ENCODE measurements around the gene KCNH4. TPM values are rescaled to one million over a fixed set of nuclear protein-coding genes. Genes with fewer than 3 reads are reported as not detected.

KCNH4 gene
- total RNA-seq, 1 donor from 2014 or later, result under 0.01 TPM

DNA sequence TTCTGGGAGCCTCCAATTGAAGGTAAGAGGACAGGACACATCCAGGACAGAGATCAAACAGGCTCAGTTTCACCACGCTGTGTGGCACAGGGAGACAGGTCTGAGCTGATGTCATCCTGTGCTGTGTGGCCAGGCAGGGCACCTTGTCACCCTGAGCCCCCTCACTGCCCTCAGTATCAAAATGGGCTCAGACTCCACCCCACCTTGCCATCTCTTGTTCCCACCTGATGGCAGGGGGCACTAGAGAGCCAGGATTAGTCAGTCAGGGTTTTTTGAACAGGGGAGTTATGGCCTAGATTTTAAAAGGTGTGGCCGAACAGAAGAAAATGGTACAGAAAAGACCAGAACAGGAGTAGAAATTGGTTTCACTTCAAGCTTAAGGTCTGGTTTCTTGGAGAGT, 62.4 kb downstream of the KCNH4 start:
- peak; percentile 36 to 56 for DNase-seq (ENCODE audit: low read depth in 2 of 2)

DNA sequence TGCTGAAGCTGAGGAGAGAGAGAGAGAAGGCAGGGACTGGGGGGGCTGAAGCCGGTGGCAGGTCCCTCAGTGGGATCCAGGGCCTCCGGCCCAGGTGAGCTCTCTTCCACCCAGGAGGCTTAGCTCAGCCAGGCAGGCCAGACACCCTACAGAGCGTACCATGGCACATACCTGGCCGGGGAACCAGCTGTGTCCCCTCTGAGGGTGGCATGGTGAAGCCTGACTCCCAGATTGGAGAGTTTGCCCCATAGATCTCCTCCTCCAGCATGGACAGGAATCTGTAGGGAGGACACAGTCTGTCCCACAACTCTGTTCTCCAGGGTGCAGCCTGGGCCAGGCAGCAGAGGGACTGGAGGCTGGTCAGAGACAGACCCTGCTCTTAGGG, 62.8 kb downstream of the KCNH4 start:
- no peak for DNase-seq (ENCODE audit: low read depth in 2 of 2)

DNA sequence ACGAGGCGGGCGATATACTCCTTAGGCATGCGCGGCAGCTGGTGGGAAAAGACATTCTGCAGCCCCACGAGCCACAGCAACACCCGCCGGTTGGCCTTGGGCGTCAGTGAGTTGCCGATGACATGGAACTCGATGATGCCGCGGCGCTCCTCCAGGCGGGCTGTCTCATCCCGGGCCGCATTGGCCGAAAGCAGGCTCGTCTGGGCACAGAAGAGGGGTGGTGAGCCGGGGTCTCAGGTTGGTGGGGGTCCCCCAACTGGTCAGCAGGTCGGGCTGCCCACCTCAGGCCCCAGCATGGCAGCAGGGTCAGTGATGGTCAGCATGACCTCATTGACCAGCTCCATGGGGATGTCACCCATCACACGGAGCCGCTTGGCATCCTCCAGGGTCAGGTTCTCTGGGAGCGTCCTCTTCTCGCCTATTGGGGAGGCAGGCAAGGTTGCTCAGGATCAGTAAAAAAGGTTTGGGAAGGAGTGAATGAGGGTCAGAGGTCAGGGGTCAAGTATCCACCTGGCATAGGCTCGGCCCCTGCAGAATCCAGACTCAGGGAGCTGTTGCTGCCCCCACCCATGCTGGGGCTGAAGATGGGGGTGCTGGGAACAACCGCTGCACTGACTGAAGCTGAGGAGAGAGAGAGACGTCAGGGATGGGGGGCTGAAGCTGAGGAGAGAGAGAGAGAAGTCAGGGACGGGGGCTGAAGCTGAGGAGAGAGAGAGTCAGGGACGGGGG, 63.4 kb downstream of the KCNH4 start:
- no peak for DNase-seq (ENCODE audit: low read depth in 2 of 2)

DNA sequence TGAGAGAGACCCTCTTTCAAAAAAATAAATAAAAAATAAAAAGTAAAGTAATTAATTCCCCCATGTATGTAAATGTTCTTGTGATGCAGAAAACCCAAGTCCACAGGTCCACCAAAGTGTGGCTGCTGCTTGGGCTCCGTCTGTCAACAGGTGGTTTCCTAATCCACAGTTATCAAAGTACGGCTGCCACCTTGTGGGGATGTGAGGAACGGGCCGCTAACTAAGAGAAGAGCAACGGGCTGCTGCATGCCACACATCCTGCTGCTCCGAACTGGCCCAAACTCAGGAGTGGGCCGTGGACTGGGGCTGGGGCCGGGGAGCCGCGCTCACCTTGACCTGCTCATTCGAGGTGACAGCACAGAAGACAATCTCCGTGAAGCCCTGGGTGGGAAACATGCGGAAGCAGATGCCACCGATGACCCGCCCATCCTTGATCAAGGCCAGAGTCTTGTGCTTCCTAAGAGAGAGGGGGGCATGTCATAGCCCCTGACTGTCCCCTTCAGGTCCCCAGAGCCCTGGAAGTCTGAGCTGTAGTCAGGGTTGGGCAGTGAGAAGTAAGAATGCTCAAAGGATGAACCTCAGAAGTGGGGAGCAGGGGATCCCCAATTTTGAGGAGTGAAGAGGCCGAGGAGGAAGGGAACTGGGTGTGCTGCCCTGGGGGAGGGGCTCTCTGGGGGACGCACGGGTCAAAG, 64.1 kb downstream of the KCNH4 start:
- peak; percentile 67 to 78 for DNase-seq (ENCODE audit: low read depth in 2 of 2)

DNA sequence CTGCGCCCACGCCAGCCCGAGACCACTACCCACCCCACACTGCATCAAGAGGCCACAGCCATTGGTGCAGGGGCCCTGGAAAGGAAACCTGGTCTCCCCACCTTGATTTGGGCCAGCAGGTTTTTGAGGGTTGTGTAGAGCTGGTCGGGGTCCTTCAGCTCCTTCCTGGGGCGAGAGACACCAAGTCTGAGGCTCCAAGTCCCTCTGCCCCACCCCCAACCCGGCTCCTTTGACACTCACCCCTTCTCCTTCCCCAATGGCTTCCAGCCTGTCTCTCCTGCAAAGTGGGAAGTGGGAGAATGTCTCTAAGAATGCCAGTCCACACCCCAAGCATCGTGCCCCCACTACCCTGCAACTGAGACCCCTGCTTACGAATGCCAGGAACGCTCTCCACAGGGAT, 66.8 kb downstream of the KCNH4 start:
- no peak for DNase-seq (ENCODE audit: low read depth in 2 of 2)

DNA sequence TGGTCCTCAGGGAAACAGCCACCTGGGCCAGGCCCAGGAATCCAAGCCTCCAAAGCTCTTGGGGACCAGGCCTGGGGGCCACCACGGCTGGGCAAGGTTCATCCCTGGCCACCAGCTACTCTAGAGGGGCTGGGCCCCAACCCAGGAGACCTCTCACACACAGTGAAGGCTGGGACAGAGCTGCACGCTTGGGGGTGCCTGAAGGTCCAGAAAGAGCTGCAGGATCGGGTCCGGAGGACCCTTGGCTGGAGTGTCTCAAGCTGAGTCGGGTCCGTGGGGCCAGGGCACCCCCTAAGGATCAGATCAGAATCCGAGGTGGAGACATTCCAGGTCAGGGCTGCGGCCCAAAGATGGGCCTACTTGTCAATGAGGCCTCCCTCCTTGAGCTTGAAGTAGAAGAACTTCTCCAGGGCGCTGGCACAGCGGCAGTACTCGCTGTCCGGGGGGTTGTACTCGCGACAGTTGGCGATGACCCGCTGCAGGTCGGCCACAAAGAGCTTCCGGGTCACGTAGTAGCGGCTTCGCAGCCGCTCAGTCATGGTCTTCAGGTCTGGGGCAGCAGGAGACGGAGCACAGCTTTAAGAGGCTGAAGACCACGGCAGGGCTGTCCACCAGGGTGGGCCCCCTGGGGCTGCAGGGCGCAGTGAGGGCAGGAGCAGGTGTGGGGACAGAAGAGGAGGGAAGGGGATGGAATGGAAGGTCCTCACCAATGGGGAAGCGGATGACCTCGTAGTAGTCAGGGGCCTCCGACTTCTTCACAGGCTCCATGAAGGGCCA, 67.5 kb downstream of the KCNH4 start:
- no peak for DNase-seq (ENCODE audit: low read depth in 2 of 2)

DNA sequence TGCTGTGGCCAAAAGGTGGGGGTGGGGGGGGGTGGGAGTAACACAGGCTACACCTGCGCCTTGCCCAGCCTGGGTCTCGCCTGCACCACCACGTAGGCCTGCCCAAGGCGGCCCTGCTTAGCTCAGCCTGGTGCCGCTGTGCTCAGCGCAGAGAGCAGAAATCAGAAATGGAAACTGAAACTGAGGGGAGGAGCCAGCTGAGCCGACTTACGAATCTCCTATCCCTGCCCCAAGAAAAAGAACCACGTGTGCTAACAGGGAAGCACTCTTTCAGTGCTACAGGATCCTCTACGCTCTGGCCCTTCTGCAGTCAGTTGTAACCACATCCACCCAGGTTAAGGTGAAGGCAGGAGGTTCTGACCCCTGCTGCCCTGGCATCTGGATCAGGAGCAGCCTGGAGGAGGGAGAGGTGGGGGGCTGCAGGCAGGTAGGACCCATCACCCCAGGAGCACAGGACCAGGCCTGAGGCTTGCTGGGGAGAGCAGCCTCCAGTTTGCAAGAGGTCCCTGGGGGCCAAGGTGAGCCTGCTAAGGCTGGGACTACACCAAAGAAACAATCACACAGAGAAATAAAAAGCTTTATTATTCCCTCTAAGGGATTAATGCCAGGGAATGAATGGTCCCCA, 68.3 kb downstream of the KCNH4 start, which contains the start of gene DHX58:
Gene DHX58, minus strand, starts transcription at position 163 of the 625 bp plus-strand sequence. CDS start 822 bp downstream, outside the sequence.
- DNase-seq (ENCODE audit: low read depth in 2 of 2), result peak in 1 of 2 donors; percentile 84

DNA sequence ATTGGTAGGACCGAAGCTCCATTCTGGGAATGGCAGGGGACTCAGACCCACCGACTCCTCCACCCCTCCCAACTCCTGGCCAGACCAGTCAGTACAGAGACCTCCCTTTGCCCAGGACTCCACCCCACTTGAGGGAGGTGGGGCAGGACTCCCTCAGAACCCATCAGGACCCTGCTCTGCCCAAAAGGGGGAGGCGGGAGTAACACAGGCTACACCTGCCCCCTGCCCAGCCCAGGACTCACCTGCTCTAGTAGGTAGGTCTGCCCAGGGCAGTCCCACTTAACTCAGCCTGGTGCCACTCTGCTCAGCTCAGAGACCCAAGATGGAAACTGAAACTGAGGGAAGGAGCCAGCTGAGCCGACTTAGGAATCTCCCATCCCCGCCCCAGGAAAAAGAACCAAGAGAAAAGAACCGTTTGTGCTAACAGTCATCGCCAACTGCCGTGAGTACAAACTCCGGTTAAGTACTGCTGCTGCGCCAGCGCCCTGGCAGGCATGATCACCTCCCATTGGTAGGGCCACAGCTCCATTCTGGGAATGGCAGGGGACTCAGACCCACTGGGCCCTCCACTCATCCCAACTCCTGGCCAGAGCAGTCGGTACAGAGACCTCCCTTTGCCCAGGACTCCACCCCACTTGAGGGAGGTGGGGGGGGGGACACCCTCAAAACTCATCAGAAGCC, 68.9 kb downstream of the KCNH4 start:
- peak in 1 of 2 donors; percentile 23 for DNase-seq (ENCODE audit: low read depth in 2 of 2)

DNA sequence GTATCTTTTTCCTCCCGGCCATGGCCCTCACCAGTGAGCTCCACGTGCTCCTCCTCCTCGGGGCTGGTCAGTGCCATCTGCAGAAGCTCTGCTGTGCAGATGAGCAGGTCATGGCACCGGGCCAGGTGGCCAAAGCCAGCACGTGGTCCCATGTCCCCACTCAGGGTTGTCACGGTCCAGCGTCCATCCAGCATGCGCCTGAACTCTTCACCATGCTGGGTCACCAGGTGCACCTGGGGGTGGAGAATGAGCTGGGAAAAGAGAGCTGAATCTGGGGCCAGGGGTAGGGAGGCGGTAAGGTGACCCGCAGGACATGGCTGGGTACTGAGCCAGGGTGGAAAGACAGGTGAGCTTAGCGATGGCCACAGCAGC, 69.7 kb downstream of the KCNH4 start:
- DNase-seq (ENCODE audit: low read depth in 2 of 2), result no peak

DNA sequence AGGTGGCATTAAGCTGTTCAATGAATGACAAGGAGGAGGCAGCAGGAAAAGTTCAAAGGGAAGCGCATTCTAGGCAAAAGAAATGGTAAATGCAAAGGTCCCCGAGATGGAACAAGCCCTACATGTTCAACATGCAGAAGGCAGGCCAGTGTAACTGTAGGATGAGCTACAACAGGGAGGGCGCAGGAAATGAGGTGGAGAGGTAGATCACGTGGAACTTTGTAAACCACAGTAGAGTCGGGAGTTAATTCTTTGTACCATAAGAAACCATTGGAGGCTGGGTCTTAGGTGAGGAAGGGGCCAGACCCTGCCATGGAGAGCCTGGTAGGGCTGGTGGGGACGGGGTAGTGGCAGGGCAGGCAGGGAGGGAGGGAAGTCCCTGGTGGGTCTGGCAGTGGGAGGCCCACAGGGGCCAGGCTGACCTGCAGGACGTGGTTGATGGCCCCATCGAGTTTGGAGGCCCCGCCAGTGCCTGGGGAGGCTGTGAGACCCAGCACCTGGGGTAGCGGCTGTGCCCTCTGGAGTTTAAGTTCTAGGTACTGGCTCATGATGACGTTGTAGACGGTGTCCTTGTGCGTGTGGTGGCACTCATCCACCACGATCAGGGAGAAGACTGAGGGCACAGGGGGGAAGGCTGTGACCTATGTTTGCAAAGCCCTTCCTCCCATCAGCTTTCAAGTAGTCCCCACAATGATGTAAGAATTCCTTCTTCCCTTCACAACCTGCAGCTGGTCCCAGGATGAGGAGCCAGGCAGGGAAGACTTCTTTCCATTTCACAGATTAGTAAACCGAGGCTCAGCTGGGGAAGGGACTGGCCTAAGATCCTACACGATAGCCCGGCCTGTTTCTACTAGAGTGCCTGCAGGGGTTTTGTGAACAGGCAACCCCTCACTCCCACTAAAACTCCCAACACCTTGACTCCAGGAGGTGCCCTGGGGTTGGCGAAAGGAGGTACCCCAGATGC, 70.4 kb downstream of the KCNH4 start:
- DNase-seq (ENCODE audit: low read depth in 2 of 2), result no peak

DNA sequence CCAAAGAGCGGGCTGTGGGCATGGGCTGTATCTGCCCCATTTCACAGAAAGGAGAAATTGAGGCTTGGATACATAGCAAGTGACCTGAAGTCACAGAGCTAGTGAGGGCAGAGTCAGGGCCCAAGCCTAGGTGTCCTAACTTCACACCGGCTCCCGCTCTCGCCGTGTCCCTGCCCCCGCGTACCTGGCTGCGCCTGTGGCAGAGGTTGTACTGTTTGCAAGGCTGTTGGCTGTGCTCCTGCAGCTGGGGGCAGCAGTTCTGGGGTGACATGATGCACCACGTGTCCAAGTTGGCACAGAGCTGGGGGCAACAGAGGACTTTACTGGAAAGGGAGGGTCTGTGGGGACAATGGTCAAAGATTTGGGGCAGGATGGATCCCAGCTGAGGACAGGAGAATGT, 71.9 kb downstream of the KCNH4 start:
- DNase-seq (ENCODE audit: low read depth in 2 of 2), result no peak

DNA sequence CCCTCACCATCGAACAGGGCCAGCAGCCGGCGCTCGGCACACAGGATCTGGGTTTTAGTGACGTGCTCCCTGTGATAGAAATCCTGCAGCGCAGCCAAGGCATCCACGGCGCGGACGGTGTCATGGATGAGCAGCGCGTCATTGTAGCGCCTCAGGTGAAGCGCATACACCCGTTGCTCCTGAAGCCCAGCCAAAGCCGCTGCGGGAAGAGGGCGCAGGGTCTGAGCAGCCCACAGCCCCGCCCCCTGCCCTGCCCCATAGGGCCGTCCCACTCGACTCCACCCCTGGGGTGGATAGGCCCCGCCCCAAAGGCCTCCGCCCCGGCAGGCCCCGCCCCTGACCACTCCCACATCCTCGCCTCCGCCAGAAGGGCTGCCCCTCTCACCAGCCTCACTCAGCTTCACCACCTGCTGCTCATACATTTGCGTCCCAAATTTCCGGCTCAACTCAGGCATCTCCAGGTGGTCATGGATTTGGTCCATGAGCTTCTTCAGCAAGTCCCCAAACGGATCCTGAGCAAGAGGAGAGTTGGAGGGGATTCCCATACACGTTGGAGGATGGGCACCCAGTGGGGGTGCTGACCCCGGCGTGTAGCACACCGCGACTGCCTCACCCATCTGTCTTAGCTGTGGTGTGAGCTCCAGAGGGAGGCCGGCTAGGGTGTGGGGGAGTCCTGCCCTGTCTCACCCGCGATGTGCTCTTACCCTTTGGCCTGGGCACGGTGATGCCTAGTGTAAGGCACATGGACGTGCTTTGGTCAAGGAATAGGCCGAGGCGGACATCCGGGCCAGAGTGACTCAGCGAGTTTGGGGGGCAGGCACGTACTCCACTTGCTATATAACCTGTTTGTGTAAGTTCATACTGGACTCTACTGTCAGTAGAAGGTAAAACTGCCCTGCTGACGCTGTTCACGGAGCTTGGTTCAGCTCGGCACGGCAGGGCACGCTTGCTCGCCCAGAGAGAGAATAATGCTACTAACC, 73.1 kb downstream of the KCNH4 start:
- peak; percentile 40 to 79 for DNase-seq (ENCODE audit: low read depth in 2 of 2)

DNA sequence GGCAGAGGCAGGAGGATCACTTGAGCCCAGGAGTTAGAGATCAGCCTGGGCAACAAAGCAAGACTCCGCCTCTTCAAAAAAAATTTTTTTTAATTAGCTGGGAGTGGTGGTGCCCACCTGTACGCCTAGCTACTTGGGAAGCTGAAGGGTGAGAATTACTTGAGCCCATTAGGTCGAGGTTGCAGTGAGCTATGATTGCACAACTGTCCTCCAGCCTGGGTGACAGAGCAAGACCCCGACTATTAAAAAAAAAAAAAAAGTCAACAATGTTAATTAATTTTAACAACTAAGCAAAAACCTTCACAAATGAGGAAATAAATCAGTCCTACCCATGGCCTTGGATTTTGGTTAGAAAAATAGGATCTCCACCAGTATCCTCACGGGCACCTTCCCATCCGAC, 73.8 kb downstream of the KCNH4 start:
- no peak for DNase-seq (ENCODE audit: low read depth in 2 of 2)

Other genes with a start within 250 kb of the KCNH4 start
- gene CNP, start 214.3 kb downstream of the KCNH4 start, total RNA-seq, result 46.1 and 63.1 TPM in 2 replicates
- gene DNAJC7, start 163.7 kb downstream of the KCNH4 start, total RNA-seq, result 56.9 and 59.8 TPM in 2 replicates
- gene NKIRAS2, start 161.1 kb downstream of the KCNH4 start, total RNA-seq, result 32.2 and 45.9 TPM in 2 replicates
- gene C17orf113, start 130.5 kb downstream of the KCNH4 start, total RNA-seq, result 0.13 and 0.25 TPM in 2 replicates
- under 0.01 TPM in 1 of 2 replicates, not detected in the other for gene ZNF385C, start 82.7 kb downstream of the KCNH4 start, total RNA-seq
- 3.5 TPM in 2 replicates for gene DHX58, start 68.4 kb downstream of the KCNH4 start, total RNA-seq
- gene KAT2A, start 59.8 kb downstream of the KCNH4 start, total RNA-seq, result 4.5 and 10.0 TPM in 2 replicates
- under 0.01 TPM in 1 of 2 replicates, not detected in the other for gene HSPB9, start 58.3 kb downstream of the KCNH4 start, total RNA-seq
- 69.6 and 135 TPM in 2 replicates for gene RAB5C, start 26.2 kb downstream of the KCNH4 start, total RNA-seq
- not detected in 2 replicates for gene HCRT, start 4.3 kb upstream of the KCNH4 start, total RNA-seq
- gene GHDC, start 13.4 kb upstream of the KCNH4 start, total RNA-seq, result 12.1 and 27.6 TPM in 2 replicates
- gene STAT5B, start 95.2 kb upstream of the KCNH4 start, total RNA-seq, result 25.2 and 31.5 TPM in 2 replicates
- 41.8 and 45.9 TPM in 2 replicates for gene STAT5A, start 107.4 kb upstream of the KCNH4 start, total RNA-seq
- 68.8 and 99.2 TPM in 2 replicates for gene STAT3, start 207.3 kb upstream of the KCNH4 start, total RNA-seq
- 362 and 404 TPM in 2 replicates for gene CAVIN1, start 242.1 kb upstream of the KCNH4 start, total RNA-seq